Testis (tissue), 3 donors: ENCODE results near the gene SLC38A10. TPM values are rescaled to one million over a fixed set of nuclear protein-coding genes. Genes with fewer than 3 reads are reported as not detected.

Experiments used
- DNase-seq: peaks from one replicate; pipeline ENCODE4 v3.0.0-alpha.2; 2019
- H3K27ac ChIP-seq, 2 donors: fragments of 200-600 bp; sonication (generic); one replicate each; pipeline ENCODE4 v1.5.1; 2019
- H3K27me3 ChIP-seq: fragments of 200-600 bp; sonication (generic); one replicate; pipeline ENCODE4 v1.5.1; 2019
- H3K36me3 ChIP-seq: fragments of 200-600 bp; sonication (generic); one replicate; pipeline ENCODE4 v1.5.1; 2017; ENCODE audit warnings: low read depth; ENCODE audit errors: missing control alignments
- H3K4me1 ChIP-seq: fragments of 200-600 bp; sonication (generic); one replicate; pipeline ENCODE4 v1.5.1; 2019
- H3K4me3 ChIP-seq, 2 donors: fragments of 200-600 bp; sonication (generic); one replicate each; pipeline ENCODE4 v1.5.1; 2017 to 2019
- H3K9me3 ChIP-seq: fragments of 200-600 bp; sonication (generic); one replicate; pipeline ENCODE4 v1.5.1; 2017
- POLR2A ChIP-seq: fragments of 450-650 bp; IDR thresholded peaks from one replicate; pipeline ENCODE4 v1.6.1; 2017; ENCODE audit warnings: antibody characterized with exemption, mild to moderate bottlenecking, moderate library complexity
- WGBS, 2 donors: methylation state at CpG; one replicate each; pipeline ENCODE4 v1.1.5; 2018; 5-methylcytosine and 5-hydroxymethylcytosine counted together
- intact Hi-C: fragments of 100-400 bp; cut with DNase I; formaldehyde crosslinking; loops from one replicate; pipeline ENCODE4 v1.15.1; 2023; ENCODE audit warnings: low total_unique reads
- polyA plus RNA-seq: library from polyadenylated mRNA; stranded (reverse); fragments of 350-450 nt; fragmentation: Illumina TruSeq; extraction: RNeasy Lipid Tissue Mini Kit (QIAGEN cat#74804); gene quantifications from one replicate; pipeline ENCODE4 v1.2.3, GENCODE V29; 2014; ENCODE audit warnings: low read depth, low replicate concordance; ENCODE audit not compliant: insufficient read depth
- total RNA-seq, 2 donors: library from RNA; depleted of rRNA; stranded (reverse); fragments of >200 nt; gene quantifications; one replicate each; pipeline ENCODE4 v1.2.3, GENCODE V29; 2016
- TF ChIP-seq, protein P1 (sequence below), 3 experiments: fragments of 450-650 bp in 2 of 3; fragments of 200-600 bp in 1 of 3; sonication (generic) in 1 of 3; IDR thresholded peaks; one replicate each; pipeline ENCODE4 v1.5.1; 2016 to 2019; ENCODE audit warnings: antibody characterized with exemption in 3 of 3, mild to moderate bottlenecking in 2 of 3, moderate library complexity in 1 of 3

The SLC38A10 gene
- total and polyA plus RNA-seq, 3 donors from 2014 or later = 77.1 to 150 (median 131) TPM

DNA sequence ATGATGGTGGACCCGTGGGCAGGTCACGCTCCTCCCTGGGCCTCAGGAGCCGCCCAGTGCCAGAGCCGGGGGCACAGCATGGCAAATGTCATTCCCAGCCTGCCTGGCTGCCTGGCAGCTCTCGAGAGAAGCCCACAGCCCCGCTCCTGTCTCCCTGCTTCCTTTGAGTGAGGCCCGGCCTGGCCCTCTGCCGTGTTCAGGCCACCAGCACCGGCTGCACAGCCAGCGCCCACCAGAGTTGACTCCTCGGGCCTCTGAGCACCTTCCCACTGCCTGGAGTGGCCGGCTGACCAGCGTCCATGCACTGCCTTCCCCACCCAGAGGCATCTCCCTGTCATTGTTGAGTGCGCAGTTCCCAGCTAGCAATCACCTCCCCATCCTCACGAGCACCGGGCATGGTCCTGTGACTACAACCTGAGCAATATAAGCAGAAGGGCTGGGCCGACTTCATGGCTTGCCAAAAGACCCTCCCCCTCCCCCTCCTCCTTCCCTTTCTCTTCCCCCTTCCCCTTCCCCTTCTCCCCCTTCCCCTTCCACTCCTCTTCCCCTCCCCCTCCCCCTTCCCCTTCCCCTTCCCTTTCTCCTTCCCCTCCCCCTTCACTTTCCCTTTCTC, 11.9 kb upstream of the SLC38A10 start:
- H3K4me3 ChIP-seq = no peak overlapping the region
- no peaks in the 10 kb centered on the region for H3K27me3 ChIP-seq
- no peak for DNase-seq
- 89 to 91% methylated on average over 12 to 17 of the region's 17 CpGs for WGBS, 2 donors
- TF ChIP-seq, protein P1, sequence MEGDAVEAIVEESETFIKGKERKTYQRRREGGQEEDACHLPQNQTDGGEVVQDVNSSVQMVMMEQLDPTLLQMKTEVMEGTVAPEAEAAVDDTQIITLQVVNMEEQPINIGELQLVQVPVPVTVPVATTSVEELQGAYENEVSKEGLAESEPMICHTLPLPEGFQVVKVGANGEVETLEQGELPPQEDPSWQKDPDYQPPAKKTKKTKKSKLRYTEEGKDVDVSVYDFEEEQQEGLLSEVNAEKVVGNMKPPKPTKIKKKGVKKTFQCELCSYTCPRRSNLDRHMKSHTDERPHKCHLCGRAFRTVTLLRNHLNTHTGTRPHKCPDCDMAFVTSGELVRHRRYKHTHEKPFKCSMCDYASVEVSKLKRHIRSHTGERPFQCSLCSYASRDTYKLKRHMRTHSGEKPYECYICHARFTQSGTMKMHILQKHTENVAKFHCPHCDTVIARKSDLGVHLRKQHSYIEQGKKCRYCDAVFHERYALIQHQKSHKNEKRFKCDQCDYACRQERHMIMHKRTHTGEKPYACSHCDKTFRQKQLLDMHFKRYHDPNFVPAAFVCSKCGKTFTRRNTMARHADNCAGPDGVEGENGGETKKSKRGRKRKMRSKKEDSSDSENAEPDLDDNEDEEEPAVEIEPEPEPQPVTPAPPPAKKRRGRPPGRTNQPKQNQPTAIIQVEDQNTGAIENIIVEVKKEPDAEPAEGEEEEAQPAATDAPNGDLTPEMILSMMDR (IDR thresholded peaks at IDR 0.05) = no peak
- TF ChIP-seq POLR2A = no peak
- intact Hi-C loops = no loop called here
- no peaks in the 10 kb centered on the region for H3K9me3 ChIP-seq
- H3K4me1 ChIP-seq = peaks cover 8% of the 10 kb centered on the region
- H3K27ac ChIP-seq = no peak overlapping the region
- no peaks in the 10 kb centered on the region for H3K36me3 ChIP-seq

DNA sequence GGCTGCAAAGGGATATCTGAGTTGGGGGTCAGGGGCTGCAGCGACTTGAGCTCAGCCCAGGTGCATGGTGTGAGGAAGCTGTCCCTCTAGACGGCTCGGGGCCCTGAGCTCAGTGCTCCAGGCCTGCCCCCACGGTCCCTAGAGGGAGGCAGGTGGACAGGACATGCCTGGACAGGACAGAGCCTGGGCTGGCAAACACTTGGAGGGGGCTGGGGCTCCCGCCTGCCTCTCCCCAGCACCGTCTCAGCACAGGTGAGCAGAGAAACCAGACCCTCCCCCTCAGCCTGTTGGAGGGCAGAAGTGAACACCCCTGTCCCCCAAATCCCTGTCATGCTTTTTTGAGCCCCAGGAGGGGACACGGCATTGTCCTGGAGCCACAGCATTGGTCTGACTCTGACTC, 11.4 kb upstream of the SLC38A10 start:
- no peaks in the 10 kb centered on the region for H3K27me3 ChIP-seq
- no peaks in the 10 kb centered on the region for H3K9me3 ChIP-seq
- H3K4me1 ChIP-seq = peaks cover 8% of the 10 kb centered on the region
- DNase-seq = no peak
- H3K4me3 ChIP-seq = no peak overlapping the region
- H3K36me3 ChIP-seq = no peaks in the 10 kb centered on the region
- no peak for TF ChIP-seq POLR2A
- no peak overlapping the region for H3K27ac ChIP-seq
- 80 to 100% methylated on average over 4 to 7 of the region's 7 CpGs for WGBS, 2 donors
- intact Hi-C loops = no loop called here

DNA sequence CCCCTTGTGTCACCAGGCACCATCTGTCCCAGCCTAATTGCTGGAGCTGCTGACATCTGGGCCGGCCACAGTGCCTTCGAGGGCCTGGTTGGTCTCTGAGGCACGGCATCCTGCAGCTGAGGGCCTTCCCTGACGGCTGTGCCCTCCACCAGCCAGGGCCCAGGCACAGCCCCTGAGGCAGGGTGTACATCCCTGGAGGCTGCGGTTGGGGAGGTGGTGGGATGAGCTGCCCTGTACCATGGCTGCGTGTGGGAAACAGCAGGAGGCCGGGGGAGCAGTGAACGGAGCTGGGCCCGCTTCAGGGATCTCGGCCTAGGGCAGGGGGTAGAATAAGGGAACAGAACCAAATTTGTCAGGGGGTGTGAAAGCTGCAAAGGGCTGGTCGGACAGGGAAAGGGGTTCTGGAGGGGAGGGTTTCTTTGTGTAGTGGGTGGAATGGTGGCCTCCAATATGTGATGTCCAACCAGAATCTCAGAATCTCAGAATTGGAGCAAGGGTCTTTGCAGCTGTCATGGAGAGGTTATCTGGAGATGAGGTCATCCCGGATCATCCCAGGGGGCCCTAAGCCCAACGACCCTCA, 10.0 kb upstream of the SLC38A10 start:
- H3K4me3 ChIP-seq = no peak overlapping the region
- 84 to 88% methylated on average over 8 to 10 of the region's 13 CpGs for WGBS, 2 donors
- no peaks in the 10 kb centered on the region for H3K36me3 ChIP-seq
- H3K9me3 ChIP-seq = no peaks in the 10 kb centered on the region
- no peak for DNase-seq
- TF ChIP-seq, protein P1 (IDR thresholded peaks at IDR 0.05) = no peak
- no peak for TF ChIP-seq POLR2A
- intact Hi-C loops = no loop called here
- no peak overlapping the region for H3K27ac ChIP-seq
- H3K4me1 ChIP-seq = peaks cover 8% of the 10 kb centered on the region
- H3K27me3 ChIP-seq = no peaks in the 10 kb centered on the region

DNA sequence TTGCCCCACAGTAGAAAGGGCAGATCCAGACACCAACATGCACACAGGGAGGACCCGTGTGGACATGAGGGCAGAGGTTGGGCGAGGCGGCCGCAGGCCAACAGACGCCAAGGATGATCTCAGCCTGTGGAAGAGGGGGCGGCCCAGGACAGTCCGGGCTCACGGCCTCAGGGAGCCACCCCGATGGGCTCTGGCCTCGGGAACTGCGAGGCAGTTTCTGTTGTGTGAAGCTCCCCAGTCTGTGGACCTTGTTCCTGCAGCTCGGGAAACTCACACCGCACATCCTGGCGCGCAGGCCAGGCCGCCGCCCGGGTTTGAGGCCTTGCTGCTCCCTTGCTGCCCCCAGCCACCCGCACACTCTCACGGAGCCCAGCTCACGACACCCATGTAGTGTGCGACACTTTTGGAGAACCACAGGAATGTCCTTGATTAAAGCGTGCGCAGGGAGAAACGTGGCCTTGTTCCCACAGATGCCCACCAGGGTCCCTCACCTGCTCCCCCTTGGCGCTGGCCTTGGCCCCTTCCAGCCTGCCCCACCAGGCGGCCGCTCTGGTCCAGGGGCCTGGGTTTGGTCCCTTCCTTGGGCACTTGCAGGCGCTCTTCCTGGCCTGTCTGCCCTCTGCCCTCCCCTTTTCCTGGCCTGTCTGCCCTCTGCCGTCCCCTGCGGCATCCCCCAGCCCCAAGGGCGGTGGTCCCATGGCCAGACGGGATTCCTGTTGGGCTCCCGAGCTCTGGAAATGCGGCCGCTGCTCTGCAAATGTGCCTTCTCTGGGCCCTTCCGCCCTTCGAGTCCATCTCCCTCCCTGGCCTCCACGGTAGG, 9.3 kb upstream of the SLC38A10 start:
- H3K9me3 ChIP-seq = no peaks in the 10 kb centered on the region
- no peaks in the 10 kb centered on the region for H3K27me3 ChIP-seq
- H3K36me3 ChIP-seq = no peaks in the 10 kb centered on the region
- WGBS, 2 donors = 92 to 94% methylated on average over 19 to 39 of the region's 39 CpGs
- no peak for DNase-seq
- TF ChIP-seq, protein P1 (IDR thresholded peaks at IDR 0.05) = no peak
- no peak for TF ChIP-seq POLR2A
- intact Hi-C loops = no loop called here
- H3K4me1 ChIP-seq = peaks cover 3% of the 10 kb centered on the region
- H3K4me3 ChIP-seq = no peak overlapping the region
- no peak overlapping the region for H3K27ac ChIP-seq

DNA sequence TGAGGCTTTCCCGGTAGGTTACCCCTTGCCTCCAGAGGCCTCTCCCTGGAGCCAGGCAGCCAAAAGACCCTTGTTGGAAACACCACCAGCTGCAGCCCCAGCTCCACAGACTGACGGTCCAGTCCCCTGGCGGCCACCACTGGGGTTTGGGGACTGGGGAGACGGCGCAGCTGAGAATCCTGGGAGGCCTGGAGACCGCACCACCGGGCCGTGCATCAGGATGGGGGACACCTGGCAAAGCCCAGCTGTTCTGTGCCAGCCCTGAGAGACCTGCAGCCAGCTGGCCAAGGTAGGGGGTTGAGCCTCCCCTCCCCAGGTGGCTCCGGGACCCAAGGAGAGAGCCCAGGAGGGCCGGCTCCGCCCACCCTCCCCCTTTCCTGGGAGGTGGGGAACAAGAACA, 8.3 kb upstream of the SLC38A10 start:
- H3K27ac ChIP-seq = no peak overlapping the region
- no peaks in the 10 kb centered on the region for H3K27me3 ChIP-seq
- no peaks in the 10 kb centered on the region for H3K36me3 ChIP-seq
- no peak overlapping the region for H3K4me3 ChIP-seq
- no peak for TF ChIP-seq POLR2A
- TF ChIP-seq, protein P1 (IDR thresholded peaks at IDR 0.05) = no peak
- no peaks in the 10 kb centered on the region for H3K9me3 ChIP-seq
- 83 to 100% methylated on average over 4 to 6 of the region's 11 CpGs for WGBS, 2 donors
- intact Hi-C loops = no loop called here
- no peaks in the 10 kb centered on the region for H3K4me1 ChIP-seq
- no peak for DNase-seq
